Measurements from ENCODE around the gene LCNL1. TPM values are rescaled to one million over a fixed set of nuclear protein-coding genes. Genes with fewer than 3 reads are reported as not detected.
A peak's percentile ranks its signal among the peaks of the same experiment; 100 is the strongest.

The LCNL1 gene
- total and polyA plus RNA-seq, 8 donors: 0.38 to 2.7 (median 1.2) TPM

GRCh38 chr9:136953771-136954269 lies 29.0 kb upstream of the LCNL1 start:
- Histone ChIP-seq H3K27me3 (no peaks in the 10 kb centered on the region), H3K4me3 (no peak overlapping the region), H3K4me1 (peaks cover 7 to 19% of the 10 kb centered on the region in 2 donors), H3K9me3 (no peaks in the 10 kb centered on the region), H3K27ac (no peak overlapping the region), H3K36me3 (no peaks in the 10 kb centered on the region)
- peak in 1 of 4 donors; percentile 73 for DNase-seq
- intact Hi-C loops (cut with DNase I): no loop called here
- TF ChIP-seq CTCF (IDR thresholded peaks at IDR 0.05): no peak
- no peak for ATAC-seq

GRCh38 chr9:136954270-136955083 lies 28.3 kb upstream of the LCNL1 start:
- Histone ChIP-seq H3K9me3 (no peaks in the 10 kb centered on the region), H3K27me3 (no peaks in the 10 kb centered on the region), H3K27ac (no peak overlapping the region), H3K4me3 (no peak overlapping the region), H3K4me1 (peaks cover under 1 to 14% of the 10 kb centered on the region in 2 donors), H3K36me3 (no peaks in the 10 kb centered on the region)
- intact Hi-C loops (cut with DNase I): no loop called here
- no peak for TF ChIP-seq CTCF (IDR thresholded peaks at IDR 0.05)
- no peak for ATAC-seq
- DNase-seq: peak in 1 of 4 donors; percentile 69

- ATAC-seq (no peak), DNase-seq (peak in 1 of 4 donors; percentile 56)
- no peaks in the 10 kb centered on the region for H3K27me3 ChIP-seq
- no peak for TF ChIP-seq CTCF (IDR thresholded peaks at IDR 0.05)
- H3K4me1 ChIP-seq: peaks cover 0 to 13% of the 10 kb centered on the region in 2 donors
- no peak overlapping the region for H3K4me3 ChIP-seq
- intact Hi-C loops (cut with DNase I): no loop called here
- no peaks in the 10 kb centered on the region for H3K36me3 ChIP-seq
- no peaks in the 10 kb centered on the region for H3K9me3 ChIP-seq
- H3K27ac ChIP-seq: no peak overlapping the region
Observed at GRCh38 chr9:136955202-136955942, 27.4 kb upstream of the LCNL1 start.

GRCh38 chr9:136955943-136956335 lies 26.9 kb upstream of the LCNL1 start:
- TF ChIP-seq CTCF (IDR thresholded peaks at IDR 0.05): no peak
- Histone ChIP-seq H3K4me3 (no peak overlapping the region), H3K36me3 (no peaks in the 10 kb centered on the region), H3K9me3 (no peaks in the 10 kb centered on the region), H3K4me1 (peaks cover 0 to 7% of the 10 kb centered on the region in 2 donors), H3K27me3 (no peaks in the 10 kb centered on the region), H3K27ac (no peak overlapping the region)
- DNase-seq (peak in 1 of 4 donors; percentile 42), ATAC-seq (no peak)
- intact Hi-C loops (cut with DNase I): no loop called here

GRCh38 chr9:136956604-136957003 lies 26.2 kb upstream of the LCNL1 start:
- no peak for ATAC-seq
- no peak for TF ChIP-seq CTCF (IDR thresholded peaks at IDR 0.05)
- H3K27ac ChIP-seq: no peak overlapping the region

More at GRCh38 chr9:136956604-136957003, 26.2 kb upstream of the LCNL1 start:
- H3K36me3 ChIP-seq: no peaks in the 10 kb centered on the region
- intact Hi-C loops (cut with DNase I): no loop called here
- H3K4me1 ChIP-seq: peaks cover 0 to 7% of the 10 kb centered on the region in 2 donors
- no peak overlapping the region for H3K4me3 ChIP-seq
- DNase-seq: no peak
- H3K27me3 ChIP-seq: no peaks in the 10 kb centered on the region
- H3K9me3 ChIP-seq: no peaks in the 10 kb centered on the region
